HCEC 1CT (cell line): ENCODE measurements around the gene ACOT13.
"Not testable (repeated sequence)": the region's sequence is repeated elsewhere in the genome, so short reads cannot be mapped to it uniquely, and the experiment has no call there.

ENCODE experiments used
- DNase-seq: peaks from one replicate; pipeline ENCODE4 v3.0.0-alpha.2; 2017

Gene ACOT13

DNA sequence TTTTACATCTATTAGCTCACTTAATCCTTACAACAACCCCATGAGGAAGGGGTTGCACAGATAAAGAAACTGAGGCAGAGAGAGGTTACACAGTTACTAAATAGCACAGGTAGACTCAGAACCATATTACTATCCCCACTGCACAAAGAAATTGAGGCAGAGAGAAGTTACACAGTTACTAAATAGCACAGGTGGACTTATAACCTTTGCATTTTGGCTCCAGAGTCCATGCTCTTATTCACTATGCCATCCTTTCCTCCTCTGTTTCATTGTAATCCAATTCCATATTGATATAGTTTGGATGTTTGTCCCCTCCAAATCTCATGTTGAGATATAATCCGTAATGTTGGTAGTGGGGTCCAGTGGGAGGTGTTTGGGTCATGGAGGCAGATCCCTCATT lies 3.7 kb upstream of the ACOT13 start:
- no peak for DNase-seq

DNA sequence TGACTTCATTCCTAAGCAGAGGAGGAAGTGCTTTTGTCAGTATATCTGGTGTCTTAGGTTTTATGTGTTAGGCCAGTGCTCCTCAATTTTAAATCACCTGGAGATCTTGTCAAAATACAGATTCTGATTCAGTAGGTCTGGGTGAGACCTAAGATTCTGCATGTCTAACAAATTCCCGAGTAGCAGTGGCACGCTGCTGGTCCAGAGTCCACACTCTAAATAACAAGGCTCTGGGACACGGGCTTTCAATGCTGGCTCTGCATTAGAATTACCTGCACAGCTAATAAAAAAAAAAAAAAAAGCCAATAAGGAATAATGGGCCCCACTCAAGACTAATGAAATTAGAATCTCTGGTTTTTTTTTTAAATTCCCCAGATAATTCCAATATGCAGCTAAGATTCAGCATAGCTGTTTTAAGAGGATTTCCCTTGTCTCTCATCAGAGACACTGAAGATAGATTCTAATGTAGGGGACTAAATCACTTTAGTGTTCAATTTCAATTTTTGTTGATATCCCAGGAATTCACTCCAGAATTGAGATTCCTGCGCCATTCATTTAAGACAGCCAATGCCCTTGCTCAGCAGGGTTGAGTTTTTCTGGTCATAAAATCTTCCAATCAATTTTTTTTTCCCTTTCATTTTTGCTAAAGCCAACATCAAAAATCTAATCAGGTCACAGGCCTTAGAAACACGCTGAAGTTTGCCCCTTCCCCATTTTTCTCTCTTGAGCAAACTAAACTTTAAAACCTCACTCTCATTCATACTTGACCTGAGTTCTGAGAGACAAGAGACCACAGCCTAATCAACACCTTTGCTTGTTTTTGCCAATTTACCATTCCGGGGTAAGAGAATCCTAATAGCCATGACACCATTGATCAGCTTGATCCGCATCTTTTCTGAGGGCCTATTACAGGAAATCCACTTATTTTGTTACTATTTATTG lies 2.6 kb upstream of the ACOT13 start:
- no peak for DNase-seq

DNA sequence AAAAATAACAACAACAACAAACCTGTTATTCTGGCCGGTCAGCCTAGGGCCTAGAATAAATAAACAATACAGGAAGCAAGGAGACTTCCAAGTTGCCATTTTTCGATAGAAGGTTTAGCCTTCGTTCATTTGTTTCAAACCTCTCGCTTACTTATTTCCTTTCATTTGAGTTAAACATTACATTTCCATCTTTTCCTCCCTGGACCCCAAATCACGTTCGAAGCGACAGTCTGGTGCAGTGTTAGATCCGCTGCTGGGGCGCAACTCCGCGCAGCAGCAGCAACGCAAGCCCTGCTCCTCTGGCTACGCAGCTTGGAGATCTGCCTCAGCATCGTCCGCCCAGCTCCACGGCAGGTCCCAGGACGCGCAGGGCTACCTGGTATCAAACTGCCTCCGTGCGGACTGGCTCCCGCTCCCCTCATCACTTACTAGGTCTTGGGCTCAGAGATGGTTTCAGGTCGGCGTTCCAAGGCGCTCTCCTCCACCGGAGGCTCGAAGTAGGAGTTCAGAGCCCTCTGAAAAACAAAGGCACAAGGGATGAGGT lies 708 bp upstream of the ACOT13 start:
- no peak for DNase-seq

DNA sequence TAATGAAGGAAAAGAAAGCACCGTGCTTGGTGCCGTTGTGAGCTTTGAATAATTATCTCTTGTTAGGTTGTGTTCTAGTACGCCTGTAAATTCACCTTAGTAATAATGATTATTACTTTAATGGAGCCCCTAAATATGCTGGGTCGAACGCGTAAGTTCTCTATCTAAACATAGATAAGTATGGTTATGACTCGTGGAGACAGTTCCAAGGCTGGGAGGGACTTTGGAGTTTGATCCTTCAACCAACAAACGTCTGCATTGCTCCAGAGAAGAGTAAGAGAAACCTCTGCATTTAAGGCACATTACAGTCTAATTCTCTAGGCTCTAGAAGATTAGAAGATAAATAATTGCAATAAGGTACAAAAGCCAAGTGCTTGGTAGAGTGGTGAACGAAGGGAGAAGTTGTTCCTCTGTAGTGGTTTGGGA lies 514 bp downstream of the ACOT13 start:
- DNase-seq: peak; percentile 37

DNA sequence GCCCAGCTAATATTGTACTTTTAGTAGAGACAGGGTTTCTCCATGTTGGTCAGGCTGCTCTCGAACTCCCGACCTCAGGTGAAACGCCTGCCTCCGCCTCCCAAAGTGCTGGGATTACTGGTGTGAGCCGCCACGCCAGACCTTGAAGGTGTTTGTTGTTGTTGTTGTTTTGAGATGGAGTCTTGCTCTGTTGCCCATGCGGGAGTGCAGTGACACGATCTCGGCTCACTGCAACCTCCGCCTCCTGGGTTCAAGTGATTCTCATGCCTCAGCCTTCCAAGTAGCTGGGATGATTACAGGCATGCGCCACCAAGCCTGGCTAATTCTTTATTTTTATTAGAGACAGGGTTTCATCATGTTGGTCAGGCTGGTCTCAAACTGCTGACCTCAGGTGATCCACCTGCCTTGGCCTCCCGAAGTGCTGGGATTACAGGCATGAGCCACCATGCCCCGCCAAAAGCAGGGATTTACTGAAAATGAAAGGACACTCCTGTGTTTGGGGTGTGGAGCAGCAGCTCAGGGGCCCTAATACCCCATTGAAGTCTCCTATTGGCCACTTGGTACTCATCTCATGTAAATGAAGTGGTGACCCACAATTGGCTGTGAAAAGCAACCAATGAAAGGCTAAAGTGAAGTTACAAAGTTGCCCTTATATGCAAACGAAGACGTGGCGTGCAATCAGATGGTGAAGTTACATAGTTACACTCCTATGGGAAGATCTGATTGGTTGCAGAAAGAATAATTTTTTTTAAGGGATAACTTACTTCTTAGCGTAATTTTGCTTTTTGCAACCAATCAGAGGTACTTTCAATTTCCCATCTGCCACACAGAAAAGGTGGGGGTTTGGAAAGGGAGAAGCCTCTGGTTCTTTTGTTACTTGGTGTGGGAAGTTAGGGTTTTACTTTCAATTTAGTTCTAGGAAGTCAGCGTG lies 1.5 kb downstream of the ACOT13 start:
- not testable (repeated sequence) for DNase-seq

DNA sequence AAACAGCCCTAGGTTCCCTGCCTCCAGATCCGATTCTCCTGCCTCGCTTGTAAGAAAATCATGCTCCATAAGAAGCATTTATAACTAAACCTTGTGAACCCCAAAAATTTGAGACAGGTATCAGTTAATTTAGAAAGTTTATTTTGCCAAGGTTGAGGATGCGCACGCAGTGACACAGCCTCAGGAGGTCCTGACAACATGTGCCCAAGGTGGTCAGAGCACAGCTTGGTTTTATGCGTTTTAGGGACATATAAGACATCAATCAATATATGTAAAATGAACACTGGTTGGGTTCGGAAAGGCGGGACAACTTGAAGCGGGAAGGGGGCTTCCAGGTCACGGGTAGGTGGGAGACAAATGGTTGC lies 2.1 kb downstream of the ACOT13 start:
- no peak for DNase-seq

DNA sequence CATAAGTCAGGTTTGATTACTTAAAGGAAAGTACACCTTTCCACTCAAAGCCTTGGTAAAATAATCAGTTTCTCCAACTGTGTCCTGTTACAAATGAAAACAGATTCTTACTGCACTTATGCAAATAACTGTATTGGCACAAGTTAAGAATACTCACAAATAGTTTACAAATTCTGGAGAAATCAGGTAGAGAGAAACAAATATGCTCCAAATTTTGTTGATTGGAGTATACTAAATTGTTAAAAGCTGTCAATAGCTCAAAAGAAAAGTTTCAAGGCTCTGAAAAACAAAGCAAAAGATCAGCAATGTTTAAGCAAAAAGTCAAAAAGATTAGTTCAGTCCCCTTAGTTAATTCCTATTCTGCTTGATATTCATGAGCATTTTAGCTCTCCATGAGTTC lies 3.6 kb downstream of the ACOT13 start:
- not testable (repeated sequence) for DNase-seq

DNA sequence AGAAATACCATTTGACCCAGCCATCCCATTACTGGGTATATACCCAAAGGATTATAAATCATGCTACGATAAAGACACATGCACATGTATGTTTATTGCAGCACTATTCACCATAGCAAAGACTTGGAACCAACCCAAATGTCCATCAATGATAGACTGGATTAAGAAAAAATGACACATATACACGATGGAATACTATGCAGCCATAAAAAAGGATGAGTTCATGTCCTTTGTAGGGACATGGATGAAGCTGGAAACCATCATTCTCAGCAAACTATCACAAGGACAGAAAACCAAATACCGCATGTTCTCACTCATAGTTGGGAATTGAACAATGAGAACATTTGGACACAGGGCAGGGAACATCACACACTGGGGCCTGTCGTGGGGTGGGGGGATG lies 4.2 kb downstream of the ACOT13 start:
- DNase-seq: not testable (repeated sequence)

DNA sequence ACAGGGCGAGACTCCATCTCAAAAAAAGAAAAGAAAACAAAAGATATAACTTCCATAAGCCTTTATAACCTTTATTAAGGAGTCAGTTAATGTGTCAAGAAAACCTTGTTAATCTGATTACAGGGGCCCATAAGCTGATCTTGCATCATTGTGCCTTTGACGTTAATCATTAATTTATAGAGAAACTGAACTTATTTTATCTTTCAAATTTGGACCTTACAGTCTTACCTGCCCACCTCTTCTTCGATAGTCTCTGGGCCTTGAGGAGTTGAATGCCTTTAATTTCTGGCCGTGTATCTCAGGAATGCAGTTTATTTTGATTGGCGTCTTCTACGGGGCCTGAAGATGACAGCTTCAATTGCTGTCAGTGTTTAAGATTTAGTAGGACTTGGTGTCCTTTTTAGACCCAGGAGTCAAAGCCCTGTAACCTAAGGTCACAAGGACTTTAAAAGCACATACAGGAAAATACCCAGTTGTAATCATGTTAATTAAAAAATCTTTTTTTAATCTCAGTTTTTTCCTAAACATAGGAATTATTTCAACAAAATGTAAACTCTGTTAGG lies 5.8 kb downstream of the ACOT13 start:
- no peak for DNase-seq

DNA sequence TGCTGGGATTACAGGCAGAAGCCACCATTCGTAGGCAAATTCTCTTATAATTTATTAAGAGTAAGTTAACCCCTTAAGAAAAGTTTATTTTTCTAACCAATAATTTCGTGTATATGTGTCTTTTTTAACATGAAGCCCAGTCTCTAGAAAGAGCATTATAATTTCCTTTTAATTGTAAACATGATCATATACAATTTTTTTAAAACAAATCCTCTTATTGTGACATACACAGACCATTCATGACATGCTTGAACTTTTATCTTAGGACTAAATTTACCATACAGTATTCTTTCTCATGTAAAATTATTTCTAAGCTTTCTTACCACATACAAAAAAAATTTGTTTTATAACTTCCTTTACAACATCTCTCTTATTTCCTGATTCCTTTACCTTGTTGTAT lies 6.7 kb downstream of the ACOT13 start:
- DNase-seq: no peak

DNA sequence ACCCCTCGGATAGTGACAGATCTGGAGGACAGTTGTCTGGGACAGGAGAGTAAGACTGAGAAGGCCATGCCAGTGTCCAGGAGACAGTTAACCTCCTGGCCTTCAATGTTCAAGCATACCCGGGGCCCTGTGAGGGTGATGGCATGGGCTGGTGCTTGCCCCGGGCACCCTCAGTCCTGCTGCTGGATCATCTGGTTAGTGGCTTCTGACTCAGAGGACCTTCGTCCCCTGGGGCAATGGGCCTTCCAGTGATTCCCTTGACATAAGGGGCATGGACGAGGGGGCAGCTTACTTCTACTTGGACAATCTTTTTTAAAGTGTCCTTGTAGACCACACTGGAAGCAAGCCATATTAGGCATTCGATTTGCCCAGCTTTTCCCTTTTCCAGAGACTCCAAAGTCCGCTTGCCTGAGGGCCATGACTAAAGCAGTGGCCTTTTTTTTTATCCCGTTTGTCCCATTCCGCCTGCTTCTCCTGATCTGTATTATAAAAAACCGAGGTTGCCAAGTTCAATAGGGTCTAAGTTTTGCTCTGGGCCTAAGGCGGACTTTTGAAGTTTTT lies 12.0 kb downstream of the ACOT13 start:
- DNase-seq: not testable (repeated sequence)

DNA sequence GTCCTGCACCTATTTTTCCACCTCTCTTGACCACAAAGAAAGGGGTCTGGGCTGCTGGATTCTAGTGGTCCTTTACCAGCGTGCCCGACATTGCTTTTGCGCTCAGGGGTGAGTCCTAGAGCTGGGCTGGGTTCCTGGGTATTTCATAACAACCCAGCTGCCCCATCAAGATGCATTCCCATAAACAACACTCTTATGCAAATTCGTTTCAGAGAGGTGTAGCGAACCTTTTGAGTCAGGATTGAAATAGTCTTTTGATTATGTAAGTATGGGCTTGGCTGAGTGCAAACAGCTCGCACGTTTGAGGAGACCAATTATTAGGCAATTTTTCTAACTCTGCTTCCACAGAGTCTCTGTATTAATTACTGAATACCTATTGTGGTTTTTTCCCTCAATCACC lies 13.7 kb downstream of the ACOT13 start:
- no peak for DNase-seq

DNA sequence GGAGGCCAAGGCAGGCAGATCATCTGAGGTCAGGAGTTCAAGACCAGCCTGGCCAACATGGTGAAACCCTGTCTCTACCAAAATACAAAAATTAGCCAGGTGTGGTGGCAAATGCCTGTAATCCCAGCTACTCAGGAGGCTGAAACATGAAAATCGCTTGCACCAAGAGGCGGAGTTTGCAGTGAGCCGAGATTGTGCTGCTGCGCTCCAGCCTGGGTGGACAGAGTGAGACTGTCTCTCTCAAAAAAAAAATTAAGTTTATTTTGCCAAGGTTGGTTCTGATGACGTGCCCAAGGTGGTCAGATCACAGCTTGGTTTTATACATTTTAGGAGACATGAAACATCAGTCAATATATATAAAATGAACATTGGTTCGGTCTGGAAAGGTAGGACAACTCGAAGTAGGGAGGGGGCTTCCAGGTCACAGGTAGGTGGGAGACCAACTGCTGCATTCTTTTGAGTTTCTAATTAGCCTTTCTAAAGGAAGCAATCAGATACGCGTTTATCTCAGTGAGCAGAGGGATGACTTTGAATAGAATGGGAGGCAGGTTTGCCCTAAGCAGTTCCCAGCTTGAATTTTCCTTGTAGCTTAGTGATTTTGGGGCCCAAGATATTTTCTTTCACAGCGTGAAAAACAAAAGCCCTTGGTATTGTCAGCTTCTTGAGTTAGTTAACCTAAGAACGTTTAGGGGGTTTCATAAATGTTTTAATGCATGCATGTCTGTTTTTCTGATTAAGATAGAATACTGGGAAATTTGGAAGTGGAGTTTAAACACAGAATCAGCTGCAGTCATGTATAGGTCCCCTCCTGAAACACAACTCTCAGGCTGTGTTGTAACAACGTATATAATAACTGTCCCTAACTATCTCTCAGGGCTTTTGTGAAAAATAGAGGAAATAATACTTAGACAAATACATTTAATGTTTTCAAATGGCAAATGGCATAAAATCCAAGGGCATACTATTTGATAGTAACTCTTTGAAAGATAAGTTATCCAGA lies 16.7 kb downstream of the ACOT13 start:
- DNase-seq: no peak

DNA sequence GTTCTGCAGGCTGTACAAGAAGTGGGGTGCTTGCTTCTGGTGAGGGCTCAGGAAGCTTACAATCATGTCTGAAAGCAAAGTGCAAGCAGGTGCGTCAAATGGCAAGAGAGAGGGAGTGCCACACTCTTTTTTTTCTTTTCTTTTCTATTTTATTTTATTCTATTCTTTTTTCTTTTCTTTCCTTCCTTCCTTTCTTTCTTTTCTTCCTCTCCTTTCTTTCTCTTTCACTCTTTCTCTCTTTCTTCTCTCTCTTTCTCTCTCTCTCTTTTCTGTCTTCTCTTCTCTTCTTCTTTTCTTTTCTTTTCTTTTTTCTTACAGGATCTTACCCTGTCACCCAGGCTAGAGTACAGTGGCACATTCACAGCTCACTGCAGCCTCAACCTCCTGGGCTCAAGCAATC lies 19.5 kb downstream of the ACOT13 start:
- DNase-seq: no peak

DNA sequence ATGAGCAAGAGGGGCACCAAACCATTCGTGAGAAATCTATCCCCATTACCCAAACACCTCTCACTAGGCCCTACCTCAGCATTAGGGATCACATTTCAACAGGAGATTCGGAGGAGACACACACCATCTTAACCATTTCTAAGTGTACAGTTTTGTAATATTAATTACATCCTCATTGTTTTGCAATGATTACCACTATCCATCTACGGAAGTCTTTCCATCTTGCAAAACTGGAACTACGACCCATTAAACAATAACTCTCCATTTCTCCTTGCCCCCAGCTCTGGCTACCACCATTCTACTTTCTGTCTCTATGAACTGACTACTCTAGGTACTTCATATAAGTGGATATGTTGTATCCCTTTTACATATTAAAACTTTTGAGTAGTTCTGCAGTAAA lies 20.1 kb downstream of the ACOT13 start:
- no peak for DNase-seq

DNA sequence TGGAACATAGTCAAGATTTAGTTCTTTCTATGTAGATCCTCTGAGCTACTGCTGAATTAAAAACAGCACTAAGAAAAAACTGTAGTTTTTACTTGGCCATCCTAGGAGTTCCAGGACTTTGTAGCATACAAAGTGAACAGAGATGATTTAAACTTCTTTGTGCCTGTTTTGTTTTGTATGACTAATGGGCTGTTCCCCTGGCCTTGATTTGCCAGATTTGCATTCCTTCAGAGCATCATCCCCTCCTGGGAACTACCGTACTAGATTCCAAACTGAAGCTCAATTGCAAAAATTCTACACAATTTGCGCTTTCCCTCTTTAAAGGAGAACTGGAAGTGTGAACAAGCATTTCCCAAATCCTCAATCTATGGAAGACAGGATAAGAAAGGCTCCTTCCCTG lies 23.1 kb downstream of the ACOT13 start:
- DNase-seq: no peak

DNA sequence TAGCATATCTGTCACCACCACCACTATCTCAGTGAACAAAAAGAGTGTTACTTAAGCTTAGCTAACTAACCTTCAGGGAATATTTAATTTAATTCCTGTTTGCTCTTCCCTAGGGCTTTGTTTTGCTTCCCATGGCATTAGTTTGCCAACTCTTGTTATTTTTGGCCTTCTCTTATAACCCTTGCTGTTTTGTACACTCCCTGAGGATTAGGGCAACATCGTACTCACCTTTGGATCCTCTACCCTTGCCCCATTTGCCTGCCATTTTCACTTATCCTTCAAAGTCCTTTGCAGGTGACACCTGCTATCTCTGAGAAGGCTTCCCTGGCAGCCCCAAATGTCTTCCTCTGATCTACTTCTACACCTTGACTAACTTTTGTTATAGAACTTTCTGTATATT lies 23.7 kb downstream of the ACOT13 start:
- no peak for DNase-seq

DNA sequence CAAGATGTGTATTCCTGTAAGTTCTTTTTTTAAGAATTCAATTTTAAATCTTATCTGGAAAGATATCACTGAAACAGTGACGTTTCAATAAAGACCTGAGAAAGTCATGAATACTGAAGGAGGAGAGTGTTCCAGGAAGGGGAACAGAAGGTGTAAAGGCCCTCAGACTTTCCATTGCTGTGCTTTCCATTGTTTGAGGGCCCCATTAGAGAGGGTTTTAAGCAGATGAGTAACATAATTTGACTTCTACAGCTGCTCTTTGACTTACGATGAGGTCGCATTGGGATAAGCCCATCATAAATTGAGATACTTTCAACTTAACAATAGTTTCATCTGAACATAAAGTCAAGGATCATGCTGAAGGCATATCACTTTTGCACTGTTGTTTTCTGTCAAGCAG lies 24.7 kb downstream of the ACOT13 start:
- no peak for DNase-seq

DNA sequence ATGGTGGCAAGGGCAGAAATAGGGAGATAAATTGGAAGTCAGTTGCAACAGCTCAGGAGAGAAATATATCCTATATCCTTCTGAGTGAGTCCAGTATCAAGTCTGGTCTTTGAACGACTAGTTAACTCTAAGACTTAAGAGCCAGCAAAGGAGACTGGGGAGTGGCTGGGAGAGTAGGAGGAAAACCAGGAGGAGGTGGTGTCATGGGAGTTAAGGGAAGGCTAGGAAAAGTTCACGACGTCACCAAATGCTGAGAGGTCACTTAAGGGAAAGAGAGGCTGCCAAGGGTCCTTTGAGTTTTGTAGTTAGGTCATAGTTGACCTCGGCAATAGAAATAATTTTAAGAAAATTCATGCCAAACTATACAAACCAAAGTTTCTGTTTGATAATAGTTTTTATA lies 25.1 kb downstream of the ACOT13 start:
- no peak for DNase-seq

DNA sequence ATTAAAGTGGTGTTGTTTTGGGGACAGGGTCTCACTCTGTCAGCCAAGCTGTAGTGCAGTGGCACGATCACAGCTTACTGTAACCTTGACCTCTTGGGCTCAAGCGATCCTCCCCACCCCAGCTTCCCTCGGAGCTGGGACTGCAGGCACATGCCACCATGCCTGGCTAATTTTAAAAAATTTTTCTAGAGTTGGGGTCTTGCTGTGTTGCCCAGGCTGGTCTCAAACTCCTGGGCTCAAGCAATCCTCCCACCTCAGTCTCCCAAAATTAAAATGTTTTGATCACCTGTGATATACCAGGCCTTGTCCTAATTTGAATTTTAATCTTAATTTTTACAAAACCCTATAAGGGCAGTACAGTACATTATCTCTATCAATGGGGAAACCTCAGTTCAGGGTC lies 25.5 kb downstream of the ACOT13 start:
- no peak for DNase-seq

DNA sequence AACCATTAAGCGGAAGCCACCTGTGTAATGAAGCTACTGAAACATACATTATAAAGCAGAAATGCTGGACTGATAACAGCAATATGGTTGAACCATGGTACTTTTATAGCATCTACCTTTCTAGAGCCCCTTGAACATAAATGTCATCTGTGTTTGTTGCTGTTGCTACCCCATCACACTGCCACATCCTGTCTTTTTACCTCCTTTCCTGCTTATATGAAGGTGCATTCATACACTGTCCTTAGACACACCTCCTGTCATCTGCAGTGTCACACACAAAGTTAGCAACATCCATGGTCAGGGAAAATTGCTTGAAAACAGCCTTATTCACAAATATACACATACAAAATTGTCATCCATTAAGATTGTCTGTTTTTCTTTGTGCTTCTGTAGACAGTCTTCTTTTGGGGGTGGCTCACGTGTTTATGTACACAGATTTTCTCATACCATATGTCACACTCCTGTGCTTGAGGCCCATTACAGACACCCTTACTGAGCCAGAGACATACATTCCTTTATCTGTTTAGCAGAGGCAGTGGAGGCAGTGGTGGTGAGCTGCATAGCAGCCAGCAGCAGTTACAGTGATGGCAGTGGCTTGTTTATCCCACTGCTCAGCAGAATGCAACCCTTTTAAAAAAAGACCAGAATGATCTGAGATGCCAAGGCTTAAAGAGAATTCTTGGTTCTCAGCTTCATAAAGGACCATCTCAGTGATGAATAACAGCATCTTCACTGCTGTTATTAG lies 26.1 kb downstream of the ACOT13 start:
- DNase-seq: no peak
